Effector memory CD4-positive, alpha-beta T cell (primary cell): ENCODE data around the gene SENP8.

Experiments
- DNase-seq, 3 donors: peaks; one replicate each; pipeline ENCODE4 v3.0.0-alpha.2; 2020
- H3K27ac ChIP-seq: 2 replicates; pipeline ENCODE4 v1.7.0; 2013; ENCODE audit warnings: mild to moderate bottlenecking, low read length, moderate library complexity; ENCODE audit not compliant: insufficient read depth, poor library complexity, severe bottlenecking
- H3K27me3 ChIP-seq: replicated peaks from 2 replicates; pipeline ENCODE4 v1.7.0; 2013; ENCODE audit warnings: mild to moderate bottlenecking, low read length; ENCODE audit not compliant: insufficient read depth, control insufficient read depth, poor library complexity, severe bottlenecking
- H3K36me3 ChIP-seq: 2 replicates; pipeline ENCODE4 v1.7.0; 2013; ENCODE audit warnings: mild to moderate bottlenecking, low read length, moderate library complexity; ENCODE audit not compliant: control insufficient read depth, insufficient read depth
- H3K4me1 ChIP-seq: 2 replicates; pipeline ENCODE4 v1.7.0; 2013; ENCODE audit warnings: low read length, mild to moderate bottlenecking; ENCODE audit not compliant: control insufficient read depth, insufficient read depth, poor library complexity, severe bottlenecking
- H3K4me3 ChIP-seq: 2 replicates; pipeline ENCODE4 v1.7.0; 2013; ENCODE audit warnings: low read length, low read depth, mild to moderate bottlenecking; ENCODE audit not compliant: insufficient read depth, poor library complexity, severe bottlenecking
- H3K9me3 ChIP-seq: 2 replicates; pipeline ENCODE4 v1.7.0; 2013; ENCODE audit warnings: mild to moderate bottlenecking, low read length, moderate library complexity; ENCODE audit not compliant: control insufficient read depth

SENP8 gene

DNA sequence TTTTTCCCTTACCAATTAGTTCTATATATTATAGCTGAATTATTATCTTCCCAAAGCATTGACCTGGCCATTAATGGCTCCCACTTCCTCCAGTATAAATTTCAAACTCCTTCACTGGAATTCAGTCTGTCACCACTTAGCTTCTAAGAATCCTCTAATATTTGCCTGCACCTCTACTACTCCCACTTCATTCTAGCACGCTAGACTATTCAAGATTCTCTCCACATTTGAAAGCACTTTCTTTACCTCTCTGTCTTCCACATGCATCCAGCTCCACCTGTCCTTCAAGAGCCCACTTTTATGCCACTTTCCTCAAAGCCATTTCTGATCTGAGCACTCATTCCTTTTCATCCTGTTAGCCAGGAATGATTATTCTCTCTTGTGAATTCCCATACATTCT lies 15.0 kb downstream of the SENP8 start:
- Histone ChIP-seq H3K4me1 (no peaks in the 10 kb centered on the region), H3K27ac (no peak overlapping the region), H3K4me3 (no peak overlapping the region), H3K27me3 (no peaks in the 10 kb centered on the region), H3K9me3 (no peaks in the 10 kb centered on the region), H3K36me3 (no peaks in the 10 kb centered on the region)
- DNase-seq: no peak

- Histone ChIP-seq H3K4me1 (no peaks in the 10 kb centered on the region), H3K4me3 (no peak overlapping the region), H3K27me3 (no peaks in the 10 kb centered on the region), H3K9me3 (no peaks in the 10 kb centered on the region), H3K27ac (no peak overlapping the region), H3K36me3 (no peaks in the 10 kb centered on the region)
- DNase-seq: no peak
Measured at GRCh38 chr15:72135719-72136118, 17.5 kb downstream of the SENP8 start.

DNA sequence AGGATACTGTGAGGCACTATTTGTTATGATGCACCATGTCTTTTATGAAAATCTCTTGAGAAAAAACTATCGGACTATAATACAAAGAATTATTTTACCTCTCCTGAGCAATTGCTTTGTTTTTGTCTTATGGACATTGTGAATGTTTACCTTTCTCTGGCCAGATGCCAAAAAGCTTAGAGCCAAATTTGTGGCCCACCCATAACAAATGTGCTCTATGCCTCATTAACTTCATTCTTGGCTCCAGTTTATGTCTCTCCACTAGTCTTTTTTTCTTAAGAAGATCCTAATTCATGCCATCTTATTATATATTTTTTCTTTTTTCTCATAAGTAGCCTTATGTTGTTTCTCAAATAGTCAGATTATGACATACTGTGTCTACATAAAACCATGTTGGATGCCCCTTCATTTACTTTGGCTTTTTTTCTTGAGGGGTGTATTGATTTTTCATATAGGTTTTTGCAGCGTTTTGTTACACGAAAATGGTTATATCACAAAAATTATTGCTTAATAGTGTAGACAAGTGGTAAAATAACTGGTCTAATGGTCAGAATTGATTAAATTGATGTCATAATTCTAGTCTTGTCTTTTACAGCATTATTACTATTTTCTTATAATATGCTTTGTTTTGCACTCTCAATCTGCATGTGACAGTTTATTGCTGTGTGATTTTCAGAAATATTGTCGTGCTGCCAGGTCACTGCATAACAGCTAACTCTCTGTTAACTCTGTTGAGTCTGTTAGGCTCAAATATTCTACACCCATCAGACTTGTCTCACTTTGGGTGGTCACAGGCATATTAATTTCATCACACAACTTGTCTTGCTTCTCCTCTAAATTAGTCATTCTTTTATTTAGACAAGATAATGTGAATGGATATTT lies 18.2 kb downstream of the SENP8 start:
- no peaks in the 10 kb centered on the region for H3K9me3 ChIP-seq
- no peaks in the 10 kb centered on the region for H3K36me3 ChIP-seq
- no peaks in the 10 kb centered on the region for H3K4me1 ChIP-seq
- H3K4me3 ChIP-seq: no peak overlapping the region
- DNase-seq: no peak
- no peak overlapping the region for H3K27ac ChIP-seq
- H3K27me3 ChIP-seq: no peaks in the 10 kb centered on the region

- no peaks in the 10 kb centered on the region for H3K36me3 ChIP-seq
- no peak overlapping the region for H3K4me3 ChIP-seq
- H3K27ac ChIP-seq: no peak overlapping the region
- no peak for DNase-seq
- H3K4me1 ChIP-seq: no peaks in the 10 kb centered on the region
- no peaks in the 10 kb centered on the region for H3K9me3 ChIP-seq
- no peaks in the 10 kb centered on the region for H3K27me3 ChIP-seq
Measured at GRCh38 chr15:72139667-72140066, 21.5 kb downstream of the SENP8 start.

DNA sequence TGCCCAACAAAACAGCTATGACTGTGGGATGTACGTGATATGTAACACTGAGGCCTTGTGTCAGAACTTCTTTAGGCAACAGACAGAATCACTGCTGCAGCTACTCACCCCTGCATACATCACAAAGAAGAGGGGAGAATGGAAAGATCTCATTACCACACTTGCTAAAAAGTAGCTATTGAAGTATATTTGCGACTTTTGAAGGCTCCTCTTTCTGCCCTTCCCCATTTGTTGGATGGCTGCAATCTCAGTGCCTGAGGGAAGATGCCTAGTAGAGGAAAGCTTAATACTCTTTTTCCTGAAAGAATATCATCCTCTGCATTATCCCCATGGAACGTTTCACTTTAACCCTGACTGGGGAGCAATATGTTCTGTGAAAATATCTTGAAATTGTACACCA lies 21.9 kb downstream of the SENP8 start:
- H3K4me1 ChIP-seq: no peaks in the 10 kb centered on the region
- H3K9me3 ChIP-seq: no peaks in the 10 kb centered on the region
- DNase-seq: no peak
- H3K36me3 ChIP-seq: no peaks in the 10 kb centered on the region
- no peak overlapping the region for H3K4me3 ChIP-seq
- H3K27ac ChIP-seq: no peak overlapping the region
- H3K27me3 ChIP-seq: no peaks in the 10 kb centered on the region

DNA sequence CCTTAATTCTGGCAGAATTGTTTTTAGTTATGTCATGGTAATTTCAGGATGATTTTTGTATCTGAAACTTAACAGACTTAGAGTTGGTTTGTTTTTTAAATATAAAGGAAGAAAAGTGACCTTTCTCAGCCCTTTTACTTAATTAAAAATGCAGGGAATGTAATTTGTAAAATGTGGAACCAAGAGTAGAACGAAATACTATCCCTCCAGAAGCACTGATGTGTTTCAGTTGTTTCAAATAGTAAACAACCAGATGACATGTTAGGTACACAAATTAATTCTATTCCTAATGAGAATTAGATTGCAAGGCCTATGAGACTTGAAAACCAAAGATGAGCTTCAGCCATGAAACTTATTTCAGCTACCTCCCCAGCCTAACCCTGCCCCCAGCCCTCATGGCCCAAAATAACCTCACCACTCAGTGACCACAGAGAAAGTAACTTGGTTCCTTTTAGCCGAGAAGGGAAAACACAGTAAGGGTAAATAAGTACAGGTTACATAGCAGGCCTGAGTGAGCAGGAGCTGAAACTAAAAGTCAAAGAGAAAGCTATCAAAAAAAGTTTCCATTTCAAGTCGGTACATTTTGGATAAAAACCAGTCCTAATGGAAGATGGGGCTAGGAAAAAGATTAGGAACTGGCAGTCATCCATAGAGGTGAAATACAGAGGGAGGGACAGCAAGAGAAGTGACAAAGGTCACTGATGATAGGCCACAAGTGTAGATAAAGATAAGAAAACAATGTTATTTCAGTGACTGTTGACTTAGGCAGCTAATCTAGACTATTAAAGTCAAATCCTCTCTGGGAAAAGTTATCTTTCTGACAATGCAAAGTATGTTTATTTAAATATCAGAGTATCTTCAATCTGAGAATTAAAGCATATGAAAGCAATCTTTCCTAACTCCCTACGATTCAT lies 23.2 kb downstream of the SENP8 start:
- no peak overlapping the region for H3K4me3 ChIP-seq
- no peaks in the 10 kb centered on the region for H3K9me3 ChIP-seq
- H3K27me3 ChIP-seq: no peaks in the 10 kb centered on the region
- no peak overlapping the region for H3K27ac ChIP-seq
- H3K4me1 ChIP-seq: no peaks in the 10 kb centered on the region
- DNase-seq: no peak
- no peaks in the 10 kb centered on the region for H3K36me3 ChIP-seq

DNA sequence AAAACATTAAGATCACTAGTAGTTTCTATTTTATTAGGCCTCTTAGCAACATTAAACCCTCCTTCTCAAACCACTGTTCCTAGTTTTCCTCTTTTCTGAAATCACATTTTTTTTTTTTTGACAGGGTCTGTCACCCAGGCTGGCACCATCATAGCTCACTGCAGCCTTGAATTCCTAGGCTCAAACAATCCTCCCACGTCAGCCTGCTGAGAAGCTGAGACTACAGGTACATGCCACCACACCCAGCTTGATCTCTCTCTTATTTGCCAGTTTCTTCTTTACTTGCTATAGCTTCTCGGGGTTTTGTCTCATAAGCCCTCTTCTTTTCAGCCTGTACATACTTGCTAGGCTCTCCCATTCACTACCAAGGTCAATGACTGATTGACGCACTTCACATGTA lies 28.0 kb downstream of the SENP8 start:
- Histone ChIP-seq H3K27me3 (no peaks in the 10 kb centered on the region), H3K27ac (no peak overlapping the region), H3K4me1 (no peaks in the 10 kb centered on the region), H3K36me3 (no peaks in the 10 kb centered on the region), H3K9me3 (no peaks in the 10 kb centered on the region), H3K4me3 (no peak overlapping the region)
- no peak for DNase-seq

DNA sequence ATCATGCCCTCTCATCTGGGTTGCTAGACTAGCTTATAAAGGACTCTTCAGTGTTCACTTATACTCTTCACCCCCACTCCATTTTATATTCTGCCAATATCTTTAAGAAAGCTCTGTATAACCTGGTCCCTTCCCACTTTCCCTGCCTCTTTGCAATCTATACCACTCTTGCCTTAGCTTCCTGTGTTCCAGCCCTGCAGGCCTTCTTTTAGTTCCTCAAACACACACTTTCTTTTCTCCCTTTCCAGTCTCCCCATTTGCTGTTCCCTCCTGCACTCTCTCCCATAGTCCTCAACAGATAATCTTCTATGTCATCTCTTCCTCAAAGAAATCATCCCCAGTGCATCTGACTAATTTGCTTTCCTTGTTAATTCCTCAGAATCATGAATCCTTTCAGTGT lies 28.7 kb downstream of the SENP8 start:
- no peak for DNase-seq
- Histone ChIP-seq H3K27me3 (no peaks in the 10 kb centered on the region), H3K4me1 (no peaks in the 10 kb centered on the region), H3K36me3 (no peaks in the 10 kb centered on the region), H3K27ac (no peak overlapping the region), H3K9me3 (no peaks in the 10 kb centered on the region), H3K4me3 (no peak overlapping the region)

DNA sequence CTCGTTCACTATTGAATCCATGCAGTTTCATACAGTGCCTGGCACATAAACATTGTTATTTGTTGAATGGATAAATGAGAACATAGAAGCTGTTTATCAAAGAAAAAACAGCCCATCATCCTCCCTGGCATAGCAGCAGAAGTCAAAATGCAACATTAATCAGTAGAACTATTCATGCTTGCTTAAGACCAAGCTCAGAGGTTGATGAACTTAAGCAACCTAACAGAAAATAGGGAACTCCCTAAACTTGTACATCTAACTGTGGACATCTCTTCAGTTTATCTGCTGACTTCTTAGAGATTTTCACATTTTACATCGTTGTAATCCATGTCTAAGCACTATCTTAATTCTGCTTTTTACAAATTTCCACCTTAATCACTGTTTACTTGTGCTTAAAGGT lies 29.2 kb downstream of the SENP8 start:
- no peak overlapping the region for H3K4me3 ChIP-seq
- no peak overlapping the region for H3K27ac ChIP-seq
- no peaks in the 10 kb centered on the region for H3K36me3 ChIP-seq
- no peaks in the 10 kb centered on the region for H3K9me3 ChIP-seq
- H3K27me3 ChIP-seq: no peaks in the 10 kb centered on the region
- no peak for DNase-seq
- no peaks in the 10 kb centered on the region for H3K4me1 ChIP-seq
